ENCODE results near the gene TUBB2A. TPM values are rescaled to one million over a fixed set of nuclear protein-coding genes. Genes with fewer than 3 reads are reported as not detected.

TUBB2A gene
- total RNA-seq, 3 donors from 2014 or later: 27.8 to 43.6 (median 36.0) TPM

- no peaks in the 10 kb centered on the region for H3K36me3 ChIP-seq
- no peaks in the 10 kb centered on the region for H3K27me3 ChIP-seq
- TF ChIP-seq POLR2AphosphoS5 (IDR thresholded peaks at IDR 0.05) (no peak), CTCF (IDR thresholded peaks at IDR 0.05) (no peak), POLR2A (IDR thresholded peaks at IDR 0.05) (no peak)
- no peaks in the 10 kb centered on the region for H3K9me3 ChIP-seq
- H3K4me3 ChIP-seq: no peak overlapping the region
- intact Hi-C loops (cut with DNase I; ENCODE audit: low total_unique reads): no loop called here
- DNase-seq (ENCODE audit: low spot score in 2 of 2): no peak
- peak overlapping the region in 1 of 2 donors; percentile 25 for H3K27ac ChIP-seq
- no peaks in the 10 kb centered on the region for H3K4me1 ChIP-seq
Observed at GRCh38 chr6:3135668-3136291, 21.6 kb downstream of the TUBB2A start.

- H3K4me1 ChIP-seq: no peaks in the 10 kb centered on the region
- intact Hi-C loops (cut with DNase I; ENCODE audit: low total_unique reads): no loop called here
- no peak overlapping the region for H3K4me3 ChIP-seq
- TF ChIP-seq CTCF (IDR thresholded peaks at IDR 0.05) (no peak), POLR2A (IDR thresholded peaks at IDR 0.05) (no peak), POLR2AphosphoS5 (IDR thresholded peaks at IDR 0.05) (no peak)
- no peaks in the 10 kb centered on the region for H3K27me3 ChIP-seq
- H3K36me3 ChIP-seq: no peaks in the 10 kb centered on the region
- DNase-seq (ENCODE audit: low spot score in 2 of 2): no peak
- H3K27ac ChIP-seq: no peak overlapping the region
- H3K9me3 ChIP-seq: no peaks in the 10 kb centered on the region
Observed at GRCh38 chr6:3133515-3133914, 23.8 kb downstream of the TUBB2A start.

DNA sequence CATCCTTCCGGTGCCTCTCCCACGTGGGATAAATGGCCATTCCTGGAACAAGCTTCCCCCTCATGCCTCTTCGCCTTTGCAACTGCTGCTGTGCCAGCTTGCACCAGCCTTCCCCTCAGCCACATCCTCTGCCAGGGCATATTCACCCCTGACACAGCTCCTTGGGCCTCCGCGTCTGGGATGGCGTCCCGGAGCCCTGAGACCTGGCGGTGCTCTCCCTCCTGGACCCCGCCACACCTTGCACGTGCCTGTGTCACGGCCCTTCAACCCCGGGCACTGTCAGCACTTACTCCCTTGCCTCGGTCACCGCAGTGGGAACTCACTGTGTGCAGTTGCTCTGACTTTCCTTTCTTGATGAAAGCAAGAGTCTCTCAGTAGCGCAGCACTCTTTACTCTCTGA lies 25.6 kb downstream of the TUBB2A start:
- no peak overlapping the region for H3K27ac ChIP-seq
- H3K9me3 ChIP-seq: no peaks in the 10 kb centered on the region
- intact Hi-C loops (cut with DNase I; ENCODE audit: low total_unique reads): no loop called here
- H3K36me3 ChIP-seq: no peaks in the 10 kb centered on the region
- H3K27me3 ChIP-seq: no peaks in the 10 kb centered on the region
- no peaks in the 10 kb centered on the region for H3K4me1 ChIP-seq
- no peak for TF ChIP-seq POLR2A (IDR thresholded peaks at IDR 0.05)
- TF ChIP-seq CTCF (IDR thresholded peaks at IDR 0.05): no peak
- TF ChIP-seq POLR2AphosphoS5 (IDR thresholded peaks at IDR 0.05): no peak
- H3K4me3 ChIP-seq: no peak overlapping the region
- no peak for DNase-seq (ENCODE audit: low spot score in 2 of 2)

- DNase-seq (ENCODE audit: low spot score in 2 of 2): no peak
- no peak overlapping the region for H3K27ac ChIP-seq
- no peaks in the 10 kb centered on the region for H3K27me3 ChIP-seq
- no peaks in the 10 kb centered on the region for H3K36me3 ChIP-seq
- TF ChIP-seq CTCF (IDR thresholded peaks at IDR 0.05): no peak
- TF ChIP-seq POLR2A (IDR thresholded peaks at IDR 0.05): no peak
- no peak for TF ChIP-seq POLR2AphosphoS5 (IDR thresholded peaks at IDR 0.05)
- H3K9me3 ChIP-seq: no peaks in the 10 kb centered on the region
- H3K4me3 ChIP-seq: no peak overlapping the region
- no peaks in the 10 kb centered on the region for H3K4me1 ChIP-seq
- intact Hi-C loops (cut with DNase I; ENCODE audit: low total_unique reads): loop anchor here (5.0 kb wide), 1 partner anchor 129 kb away; the partner anchor contains the start of gene PSMG4
Observed at GRCh38 chr6:3128356-3129108, 28.8 kb downstream of the TUBB2A start.

DNA sequence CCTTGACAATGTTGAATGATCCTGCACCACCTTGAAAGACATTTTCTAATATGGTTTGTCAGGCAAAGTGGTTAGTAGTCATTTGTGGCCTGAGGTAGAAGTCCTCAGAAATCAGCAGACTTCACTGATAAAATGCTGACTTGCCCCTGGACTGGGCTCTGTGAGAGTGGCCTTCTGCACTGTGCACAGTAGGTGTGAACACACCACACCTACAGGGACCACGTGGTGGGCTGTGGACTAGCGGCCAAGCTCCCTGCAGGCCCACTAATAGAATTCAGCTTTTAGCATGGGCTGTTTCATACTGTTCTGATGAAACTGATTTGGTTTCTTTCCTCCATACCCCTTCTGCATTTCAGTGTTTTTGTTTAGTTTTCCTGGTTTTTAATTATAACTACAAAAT lies 31.5 kb downstream of the TUBB2A start:
- H3K9me3 ChIP-seq: no peaks in the 10 kb centered on the region
- no peak for TF ChIP-seq POLR2A (IDR thresholded peaks at IDR 0.05)
- TF ChIP-seq CTCF (IDR thresholded peaks at IDR 0.05): no peak
- no peak for TF ChIP-seq POLR2AphosphoS5 (IDR thresholded peaks at IDR 0.05)
- H3K27me3 ChIP-seq: no peaks in the 10 kb centered on the region
- no peak overlapping the region for H3K27ac ChIP-seq
- no peaks in the 10 kb centered on the region for H3K36me3 ChIP-seq
- H3K4me3 ChIP-seq: no peak overlapping the region
- no peaks in the 10 kb centered on the region for H3K4me1 ChIP-seq
- no peak for DNase-seq (ENCODE audit: low spot score in 2 of 2)
- intact Hi-C loops (cut with DNase I; ENCODE audit: low total_unique reads): loop anchor here (5.0 kb wide), 1 partner anchor 131 kb away; the partner anchor contains the start of gene PSMG4
